Heart left ventricle (tissue), 16 donors: ENCODE data around the gene KDM7A. TPM values are rescaled to one million over a fixed set of nuclear protein-coding genes. Genes with fewer than 3 reads are reported as not detected.
A peak's percentile ranks its signal among the peaks of the same experiment; 100 is the strongest.

ENCODE experiments used
- ATAC-seq, 4 donors: fragments of 200-7000 bp; cut with Tn5 transposase; one replicate each; pipeline ENCODE4 v1.9.1; 2020 to 2022; ENCODE audit warnings: moderate library complexity in 4 of 4, mild to moderate bottlenecking in 3 of 4, moderate number of reproducible peaks in 1 of 4
- DNase-seq, 5 donors: peaks; one replicate each; pipeline ENCODE4 v3.0.0-alpha.2; 2020
- H3K27ac ChIP-seq, 12 donors: fragments of 200-600 bp; sonication (generic) in 4 of 12; one replicate each; pipeline versions ENCODE4 v1.5.0 to v1.8.0; 2016 to 2022; ENCODE audit warnings: mild to moderate bottlenecking in 2 of 12
- H3K27me3 ChIP-seq, 9 donors: fragments of 200-600 bp; sonication (generic) in 2 of 9; one replicate each; pipeline versions ENCODE4 v1.5.1 to v1.8.0; 2016 to 2022; ENCODE audit warnings: mild to moderate bottlenecking in 3 of 9
- H3K36me3 ChIP-seq, 9 donors: fragments of 200-600 bp; sonication (generic) in 2 of 9; one replicate each; pipeline versions ENCODE4 v1.5.0 to v1.8.0; 2018 to 2022; ENCODE audit warnings: mild to moderate bottlenecking in 2 of 9
- H3K4me1 ChIP-seq, 12 donors: fragments of 200-600 bp; sonication (generic) in 4 of 12; one replicate each; pipeline versions ENCODE4 v1.5.0 to v1.8.0; 2016 to 2022; ENCODE audit warnings: mild to moderate bottlenecking in 3 of 12
- H3K4me3 ChIP-seq, 12 donors: fragments of 200-600 bp; sonication (generic) in 4 of 12; one replicate each; pipeline versions ENCODE4 v1.5.0 to v1.8.0; 2017 to 2022; ENCODE audit warnings: mild to moderate bottlenecking in 9 of 12, moderate library complexity in 4 of 12
- H3K9me3 ChIP-seq, 12 donors: fragments of 200-600 bp; sonication (generic) in 4 of 12; one replicate each; pipeline versions ENCODE4 v1.5.0 to v1.8.0; 2016 to 2022; ENCODE audit warnings: mild to moderate bottlenecking in 1 of 12
- CTCF ChIP-seq, 12 donors: fragments of 200-600 bp; sonication (generic) in 4 of 12; IDR thresholded peaks; one replicate each; pipeline versions ENCODE4 v1.5.0 to v1.8.0; 2018 to 2022; ENCODE audit warnings: antibody characterized with exemption in 12 of 12, mild to moderate bottlenecking in 5 of 12
- POLR2A ChIP-seq, 2 donors: fragments of 450-650 bp; IDR thresholded peaks; one replicate each; pipeline ENCODE4 v1.6.1; 2017; ENCODE audit warnings: antibody characterized with exemption in 2 of 2, mild to moderate bottlenecking in 2 of 2, moderate library complexity in 2 of 2
- WGBS, 4 donors: extraction: QIAGEN DNeasy Blood & Tissue Kit in 2 of 4; methylation state at CpG; one replicate each; pipeline versions ENCODE4 v1.1.5 to v1.1.7; 2013 to 2018; 5-methylcytosine and 5-hydroxymethylcytosine counted together
- intact Hi-C, 10 donors: fragments of 100-400 bp; cut with DNase I; formaldehyde crosslinking; loops; one replicate each; pipeline versions ENCODE4 v1.11.1 to v1.14.2; 2022
- polyA plus RNA-seq, 2 donors: library from polyadenylated mRNA; stranded (reverse); fragments of 200-250 nt; gene quantifications; one replicate each; pipeline ENCODE4 v1.2.3, GENCODE V29; 2013
- total RNA-seq, 9 donors: library from RNA; depleted of rRNA in 2 of 9; stranded (reverse); fragments of >200 nt in 2 of 9; fragmentation: NEBNext Ultra II Directional in 3 of 9; extraction: Animal tissue kit (Norgen Biotek cat#: 25700) in 3 of 9; gene quantifications; one replicate each; pipeline versions ENCODE4 v1.1.0 to v1.2.4, GENCODE V29; 2016 to 2023
- donor health status: ischemic (EF 13 %, LVEDD 7.1; RV severe dilation, severe dysfunction).
- donor health status: healthy with polysubstance abuse.
- donor health status: DM: no; HTN: yes; CAD: no.
- donor health status: DM: no; HTN: no; CAD: no.
- donor health status: ischemic (EF 25% LVEDD 6.9; RV normal size, moderate dysfunction).
- donor health status: ischemic (EF 25% LVEDD 5.7; RV mildly dilated, moderate dysfunction).
- donor health status: healthy.
- donor health status: DM: yes; HTN: yes; CAD: no.
- donor health status: ischemic (EF 35%, LVEDD 5.7; RV mildly dilated, moderate dysfunction).
- donor health status: nonischemic (EF 11% LVEDD 7.7; RV severe dilation, severe dysfunction).
- donor health status: DM: yes; HTN: yes; CAD: no.
- donor health status: PGD.
- donor health status: ischemic (EF 29% LVEDD 5.4; RV normal size, mild dysfunction).
- donor health status: nonischemic (EF 23%, LVEDD 6.1; RV moderate dilation, normal function).

The KDM7A gene
- total and polyA plus RNA-seq, 11 donors, result 3.0 to 18.7 (median 9.1) TPM

GRCh38 chr7:140211698-140212097, 34.9 kb upstream of the KDM7A start:
- Histone ChIP-seq H3K4me1 (peaks cover 0 to 34% (median 0%) of the 10 kb centered on the region in 12 donors), H3K9me3 (peaks cover 0 to 9% (median 0%) of the 10 kb centered on the region in 12 donors), H3K27me3 (no peaks in the 10 kb centered on the region), H3K4me3 (no peak overlapping the region), H3K36me3 (no peaks in the 10 kb centered on the region), H3K27ac (no peak overlapping the region)
- WGBS, 4 donors, result 92 to 95% (median 93%) methylated on average over 4 of the region's 4 CpGs
- TF ChIP-seq CTCF (IDR thresholded peaks at IDR 0.05), result no peak
- intact Hi-C loops, result no loop called here
- DNase-seq, result no peak
- ATAC-seq, result no peak

GRCh38 chr7:140209866-140210609, 33.3 kb upstream of the KDM7A start:
- H3K27ac ChIP-seq, result peak overlapping the region in 1 of 12 donors; percentile 84
- TF ChIP-seq CTCF (IDR thresholded peaks at IDR 0.05) (no peak), POLR2A (IDR thresholded peaks at IDR 0.05) (no peak)
- intact Hi-C loops, result no loop called here
- H3K27me3 ChIP-seq, result no peaks in the 10 kb centered on the region
- H3K36me3 ChIP-seq, result no peaks in the 10 kb centered on the region
- no peaks in the 10 kb centered on the region for H3K9me3 ChIP-seq
- peak overlapping the region in 1 of 12 donors; percentile 17 for H3K4me3 ChIP-seq
- DNase-seq (peak in 3 of 5 donors; percentile 32 to 67 (median 37)), ATAC-seq (peak in 2 of 4 donors; percentile 29 to 65)
- H3K4me1 ChIP-seq, result peaks cover 0 to 34% (median 0%) of the 10 kb centered on the region in 12 donors
- WGBS, 4 donors, result 82 to 88% (median 84%) methylated on average over 17 of the region's 17 CpGs

GRCh38 chr7:140206616-140207389, 30.0 kb upstream of the KDM7A start:
- 83 to 87% (median 85%) methylated on average over 4 of the region's 4 CpGs for whole genome bisulfite sequencing, 4 donors
- intact Hi-C loops, result no loop called here

More at GRCh38 chr7:140206616-140207389, 30.0 kb upstream of the KDM7A start:
- no peaks in the 10 kb centered on the region for H3K27me3 ChIP-seq
- no peak overlapping the region for H3K27ac ChIP-seq
- TF ChIP-seq CTCF (IDR thresholded peaks at IDR 0.05), result no peak
- TF ChIP-seq POLR2A (IDR thresholded peaks at IDR 0.05), result no peak
- H3K36me3 ChIP-seq, result no peaks in the 10 kb centered on the region
- H3K4me1 ChIP-seq, result peaks cover 0 to 23% (median 0%) of the 10 kb centered on the region in 12 donors
- ATAC-seq, result no peak
- no peak overlapping the region for H3K4me3 ChIP-seq
- DNase-seq, result no peak
- H3K9me3 ChIP-seq, result peaks cover 0 to 9% (median 0%) of the 10 kb centered on the region in 12 donors
